Activated CD4-positive, alpha-beta T cell treated with anti-CD3 and anti-CD28 coated beads for 36 hours (primary cell): ENCODE data around the gene TBCD. TPM values are rescaled to one million over a fixed set of nuclear protein-coding genes. Genes with fewer than 3 reads are reported as not detected.
"Not testable (repeated sequence)": the region's sequence is repeated elsewhere in the genome, so short reads cannot be mapped to it uniquely, and the experiment has no call there.

Source experiments
- ATAC-seq: fragments of 200-7000 bp; cut with Tn5 transposase; one replicate; pipeline ENCODE4 v1.10.0; 2021; ENCODE audit warnings: mild to moderate bottlenecking, moderate library complexity
- CTCF ChIA-PET: fragments of 350-600 bp; sonication (Branson Sonifier 250); formaldehyde crosslinking; loops from one replicate; lab custom pipeline; 2021; ENCODE audit warnings: antibody characterized with exemption; lab: Charles Lee
- POLR2A ChIA-PET: fragments of 350-600 bp; sonication (Branson Sonifier 250); formaldehyde crosslinking; loops from one replicate; lab custom pipeline; 2021; ENCODE audit warnings: antibody characterized with exemption, inconsistent platforms; lab: Charles Lee
- DNase-seq: peaks from one replicate; pipeline ENCODE4 v3.0.0-alpha.2; 2020
- H3K27ac Mint-ChIP-seq: one replicate; pipeline ENCODE4 v1.8.0; 2021; ENCODE audit warnings: mixed read lengths
- H3K27me3 Mint-ChIP-seq: one replicate; pipeline ENCODE4 v1.8.0; 2021; ENCODE audit warnings: mixed read lengths
- H3K36me3 Mint-ChIP-seq: one replicate; pipeline ENCODE4 v1.8.0; 2021; ENCODE audit warnings: low read depth, mixed read lengths
- H3K4me1 Mint-ChIP-seq: one replicate; pipeline ENCODE4 v1.8.0; 2021; ENCODE audit warnings: mixed read lengths
- H3K4me3 Mint-ChIP-seq: one replicate; pipeline ENCODE4 v1.8.0; 2021; ENCODE audit warnings: mild to moderate bottlenecking, moderate library complexity, mixed read lengths
- H3K9me3 Mint-ChIP-seq: one replicate; pipeline ENCODE4 v1.8.0; 2021; ENCODE audit warnings: low read depth, mixed read lengths
- intact Hi-C, 2 experiments: fragments of 100-400 bp; cut with DNase I in 1 of 2; cut with micrococcal nuclease in 1 of 2; formaldehyde crosslinking; loops; one replicate each; pipeline versions ENCODE4 v1.14.2 to v1.15.1; 2022 to 2024; cut with DNase I, micrococcal nuclease
- total RNA-seq, 2 experiments: library from RNA; stranded (reverse); gene quantifications; one replicate each; pipeline ENCODE4 v1.2.3, GENCODE V29; 2021

Gene TBCD
- total RNA-seq, 2 experiments from 2014 or later, result 83.3 to 97.2 TPM

GRCh38 chr17:82964451-82964850 lies 212.6 kb downstream of the TBCD start:
- H3K36me3 Mint-ChIP-seq, H3K27me3 Mint-ChIP-seq, intact Hi-C loops, H3K9me3 Mint-ChIP-seq, ATAC-seq, H3K4me1 Mint-ChIP-seq, DNase-seq, H3K4me3 Mint-ChIP-seq, H3K27ac Mint-ChIP-seq: not testable (repeated sequence)
- ChIA-PET CTCF (interaction anchor here (0.7 to 1.3 kb wide), 2 partner anchors 10 to 1358 kb away, joined by 4 to 5 read pairs; no protein-coding TSS in a partner anchor), POLR2A (interaction anchor here (0.6 kb wide), 1 partner anchor 443 kb away, joined by 3 read pairs; no protein-coding TSS in a partner anchor)

GRCh38 chr17:82964851-82965341 lies 213.0 kb downstream of the TBCD start:
- POLR2A ChIA-PET, result no interaction called here
- H3K36me3 Mint-ChIP-seq, result peaks cover under 1% of the 10 kb centered on the region
- intact Hi-C loops, result no loop called here
- H3K27me3 Mint-ChIP-seq, result no peaks in the 10 kb centered on the region
- no peak for ATAC-seq
- H3K4me3 Mint-ChIP-seq, result no peak overlapping the region
- no peak for DNase-seq
- CTCF ChIA-PET, result no interaction called here
- no peaks in the 10 kb centered on the region for H3K9me3 Mint-ChIP-seq
- H3K27ac Mint-ChIP-seq, result no peak overlapping the region
- H3K4me1 Mint-ChIP-seq, result peaks cover 6% of the 10 kb centered on the region

GRCh38 chr17:82965371-82965770 lies 213.5 kb downstream of the TBCD start:
- intact Hi-C loops, result no loop called here
- ATAC-seq (no peak), DNase-seq (no peak)
- Mint-ChIP-seq H3K9me3 (no peaks in the 10 kb centered on the region), H3K27ac (no peak overlapping the region), H3K4me1 (peaks cover 6% of the 10 kb centered on the region), H3K36me3 (no peaks in the 10 kb centered on the region), H3K4me3 (no peak overlapping the region), H3K27me3 (no peaks in the 10 kb centered on the region)
- CTCF ChIA-PET, result no interaction called here
- POLR2A ChIA-PET, result no interaction called here

- DNase-seq (no peak), ATAC-seq (no peak)
- no peak overlapping the region for H3K4me3 Mint-ChIP-seq
- intact Hi-C loops, result no loop called here
- H3K4me1 Mint-ChIP-seq, result peaks cover 9% of the 10 kb centered on the region
- CTCF ChIA-PET, result interaction anchor here (0.6 to 0.8 kb wide), 2 partner anchors 36 to 166 kb away, joined by 3 to 4 read pairs; no protein-coding TSS in a partner anchor
- POLR2A ChIA-PET, result no interaction called here
- no peak overlapping the region for H3K27ac Mint-ChIP-seq
- H3K36me3 Mint-ChIP-seq, result no peaks in the 10 kb centered on the region
- no peaks in the 10 kb centered on the region for H3K9me3 Mint-ChIP-seq
- no peaks in the 10 kb centered on the region for H3K27me3 Mint-ChIP-seq
Observed at GRCh38 chr17:82966415-82966814, 214.6 kb downstream of the TBCD start.

GRCh38 chr17:82967268-82968032 lies 215.6 kb downstream of the TBCD start:
- no peak for ATAC-seq
- no peak overlapping the region for H3K27ac Mint-ChIP-seq
- peaks cover 9% of the 10 kb centered on the region for H3K4me1 Mint-ChIP-seq
- no peak for DNase-seq
- H3K9me3 Mint-ChIP-seq, result no peaks in the 10 kb centered on the region
- H3K27me3 Mint-ChIP-seq, result no peaks in the 10 kb centered on the region
- CTCF ChIA-PET, result no interaction called here
- no peaks in the 10 kb centered on the region for H3K36me3 Mint-ChIP-seq
- H3K4me3 Mint-ChIP-seq, result no peak overlapping the region
- POLR2A ChIA-PET, result no interaction called here
- intact Hi-C loops, result no loop called here

GRCh38 chr17:82968033-82968841 lies 216.4 kb downstream of the TBCD start:
- CTCF ChIA-PET, H3K27ac Mint-ChIP-seq, H3K27me3 Mint-ChIP-seq, ATAC-seq, H3K9me3 Mint-ChIP-seq, DNase-seq, H3K4me3 Mint-ChIP-seq, H3K36me3 Mint-ChIP-seq, H3K4me1 Mint-ChIP-seq, intact Hi-C loops, POLR2A ChIA-PET: not testable (repeated sequence)

GRCh38 chr17:82970067-82970466 lies 218.2 kb downstream of the TBCD start:
- POLR2A ChIA-PET, result no interaction called here

GRCh38 chr17:82970818-82971590 lies 219.1 kb downstream of the TBCD start:
- DNase-seq, result no peak
- Mint-ChIP-seq H3K4me1 (peaks cover 4% of the 10 kb centered on the region), H3K9me3 (no peaks in the 10 kb centered on the region), H3K27me3 (no peaks in the 10 kb centered on the region), H3K4me3 (no peak overlapping the region), H3K27ac (no peak overlapping the region), H3K36me3 (no peaks in the 10 kb centered on the region)
- ChIA-PET CTCF (no interaction called here), POLR2A (no interaction called here)
- intact Hi-C loops, result no loop called here
- no peak for ATAC-seq

More at GRCh38 chr17:82970067-82970466, 218.2 kb downstream of the TBCD start:
- ATAC-seq (no peak), DNase-seq (no peak)
- Mint-ChIP-seq H3K4me1 (peaks cover 4% of the 10 kb centered on the region), H3K36me3 (no peaks in the 10 kb centered on the region), H3K27ac (no peak overlapping the region), H3K27me3 (no peaks in the 10 kb centered on the region), H3K4me3 (no peak overlapping the region), H3K9me3 (no peaks in the 10 kb centered on the region)
- intact Hi-C loops, result no loop called here
- CTCF ChIA-PET, result no interaction called here

- H3K27me3 Mint-ChIP-seq, result no peaks in the 10 kb centered on the region
- H3K4me3 Mint-ChIP-seq, result no peak overlapping the region
- DNase-seq, result no peak
- intact Hi-C loops, result no loop called here
- ChIA-PET CTCF (no interaction called here), POLR2A (no interaction called here)
- no peaks in the 10 kb centered on the region for H3K36me3 Mint-ChIP-seq
- no peak for ATAC-seq
- no peaks in the 10 kb centered on the region for H3K9me3 Mint-ChIP-seq
- no peak overlapping the region for H3K27ac Mint-ChIP-seq
- H3K4me1 Mint-ChIP-seq, result peaks cover 4% of the 10 kb centered on the region
Observed at GRCh38 chr17:82972836-82973372, 221.0 kb downstream of the TBCD start.

GRCh38 chr17:82973456-82974135 lies 221.7 kb downstream of the TBCD start:
- intact Hi-C loops, result no loop called here
- no peaks in the 10 kb centered on the region for H3K9me3 Mint-ChIP-seq
- H3K4me3 Mint-ChIP-seq, result no peak overlapping the region
- ATAC-seq (no peak), DNase-seq (no peak)
- no peaks in the 10 kb centered on the region for H3K27me3 Mint-ChIP-seq
- CTCF ChIA-PET, result interaction anchor here (1.0 kb wide), 1 partner anchor 10 kb away, joined by 5 read pairs; no protein-coding TSS in a partner anchor
- no peak overlapping the region for H3K27ac Mint-ChIP-seq
- H3K36me3 Mint-ChIP-seq, result no peaks in the 10 kb centered on the region
- POLR2A ChIA-PET, result no interaction called here
- H3K4me1 Mint-ChIP-seq, result peaks cover 10% of the 10 kb centered on the region
